ENCODE results near the gene MAP3K2. TPM values are rescaled to one million over a fixed set of nuclear protein-coding genes. Genes with fewer than 3 reads are reported as not detected.
"Not testable (repeated sequence)": the region's sequence is repeated elsewhere in the genome, so short reads cannot be mapped to it uniquely, and the experiment has no call there.

The MAP3K2 gene
- polyA plus RNA-seq, 12 donors: 15.1 to 21.8 (median 18.6) TPM; not detected in 1

DNA sequence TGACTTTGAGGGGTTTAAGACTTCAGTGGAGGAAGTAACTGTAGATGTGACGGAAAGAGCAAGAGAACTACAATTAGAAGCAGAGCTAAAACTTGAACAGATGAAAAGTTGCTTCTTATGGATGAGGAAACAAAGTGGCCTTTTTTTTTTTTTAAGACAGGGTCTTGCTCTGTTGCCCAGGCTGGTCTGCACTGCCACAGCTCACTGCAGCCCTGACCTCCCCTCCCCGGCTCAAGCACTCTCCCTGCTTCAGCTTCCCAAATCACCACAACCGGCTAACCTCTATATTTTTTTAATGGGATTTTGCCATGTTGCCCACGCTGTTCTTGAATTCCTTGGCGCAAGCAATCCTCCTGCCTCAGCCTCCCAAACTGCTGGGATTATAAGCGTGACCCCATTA lies 3.2 kb downstream of the MAP3K2 start:
- no peak for DNase-seq

DNA sequence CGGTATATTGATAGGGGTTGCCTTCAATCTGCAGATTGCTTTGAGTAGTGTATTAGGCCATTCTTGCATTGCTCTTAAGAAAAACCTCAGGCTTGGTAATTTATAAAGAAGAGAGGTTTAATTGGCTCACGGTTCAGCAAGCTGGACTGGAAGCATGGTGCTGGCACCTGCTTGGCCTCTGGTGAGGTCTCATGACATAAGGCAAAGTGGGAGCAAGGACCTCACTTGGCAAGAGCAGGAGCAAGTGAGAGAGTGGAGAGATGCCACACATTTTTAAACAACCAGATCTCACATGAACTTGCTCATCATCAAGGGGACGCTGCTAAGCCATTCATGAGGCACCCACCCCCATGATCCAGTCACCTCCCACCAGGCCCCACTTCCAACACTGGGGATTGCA lies 4.9 kb downstream of the MAP3K2 start:
- DNase-seq: no peak

DNA sequence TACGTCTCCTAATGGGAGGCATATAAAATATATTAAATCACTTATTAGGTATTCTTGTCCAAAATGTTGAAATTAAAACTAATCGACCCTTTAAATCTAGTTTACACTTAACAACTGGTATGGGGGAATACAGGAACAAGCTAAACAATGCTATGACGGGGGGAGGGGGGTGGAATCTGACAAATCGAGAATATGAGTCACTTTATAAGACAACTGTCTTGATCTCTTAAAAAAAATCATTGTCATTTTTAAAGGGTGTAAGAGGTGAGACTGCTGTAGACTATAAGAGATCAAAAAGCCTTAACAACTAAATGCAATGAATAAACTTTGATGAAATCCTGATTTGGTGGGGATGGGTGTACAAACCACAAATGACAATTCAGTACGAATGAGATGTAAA lies 6.0 kb downstream of the MAP3K2 start:
- DNase-seq: no peak

DNA sequence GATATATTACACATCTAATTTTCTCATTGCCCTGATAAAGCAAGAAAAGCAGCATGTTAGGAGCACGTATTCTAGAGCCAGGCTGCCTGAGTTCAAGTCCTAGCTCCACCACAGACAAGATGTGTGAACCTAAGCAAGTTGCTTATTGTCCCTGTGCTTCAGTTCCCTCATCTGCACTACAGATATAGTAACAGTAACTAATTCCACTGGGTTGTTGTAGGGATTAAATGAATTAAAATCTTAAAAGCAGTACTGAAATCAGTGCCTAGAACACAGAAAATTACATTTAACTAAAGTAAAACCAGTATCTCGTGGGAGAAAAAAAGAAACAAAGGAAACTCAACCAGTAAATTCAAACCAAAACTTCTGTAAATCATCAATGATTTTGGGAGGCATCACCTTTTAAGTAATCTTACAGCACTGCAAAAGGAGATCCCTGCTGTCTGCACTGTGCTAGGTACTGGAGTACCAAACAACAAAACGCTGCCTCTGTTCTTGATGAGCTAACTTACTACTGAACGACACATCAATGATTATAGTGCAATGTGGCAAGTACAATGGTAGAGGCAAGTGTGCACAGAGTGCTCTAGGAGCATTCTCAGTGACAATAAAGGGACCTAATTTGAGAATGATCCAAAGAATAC lies 7.9 kb downstream of the MAP3K2 start:
- DNase-seq: no peak

DNA sequence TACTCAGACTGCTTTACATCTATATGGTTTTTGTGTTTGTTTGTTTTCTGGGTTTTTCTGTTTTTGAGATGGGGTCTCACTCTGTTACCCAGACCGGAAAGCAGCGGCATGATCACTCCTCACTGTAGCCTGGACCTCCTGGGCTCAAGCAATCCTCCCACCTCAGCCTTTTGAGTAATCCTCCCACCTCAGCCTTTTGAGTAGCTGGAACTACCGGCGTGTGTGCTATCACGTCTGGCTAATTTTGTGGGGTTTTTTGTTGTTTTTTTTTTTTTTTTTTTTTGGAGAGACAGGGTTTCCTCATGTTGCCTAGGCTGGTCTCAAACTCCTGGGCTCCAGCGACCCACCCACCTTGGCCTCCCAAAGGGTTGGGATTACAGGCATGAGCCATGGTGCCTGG lies 9.1 kb downstream of the MAP3K2 start:
- DNase-seq: no peak

DNA sequence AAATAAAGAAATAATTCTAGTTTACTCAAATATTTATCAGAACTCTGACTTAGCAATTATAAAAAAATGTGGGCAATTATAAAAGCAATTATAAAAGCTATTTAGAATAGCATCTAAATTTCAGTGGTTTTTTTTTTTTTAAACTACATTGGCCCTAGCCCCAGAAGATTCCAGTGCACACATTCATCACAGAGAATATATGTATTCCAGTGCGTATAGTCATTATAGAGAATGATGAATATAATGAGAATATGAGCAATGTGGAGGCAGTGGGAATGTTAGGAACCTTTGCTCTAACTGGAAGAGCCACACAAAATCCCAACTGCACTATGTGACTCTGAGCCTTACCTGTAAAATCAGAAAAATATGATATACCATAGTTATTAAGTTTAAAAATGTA lies 10.5 kb downstream of the MAP3K2 start:
- no peak for DNase-seq

DNA sequence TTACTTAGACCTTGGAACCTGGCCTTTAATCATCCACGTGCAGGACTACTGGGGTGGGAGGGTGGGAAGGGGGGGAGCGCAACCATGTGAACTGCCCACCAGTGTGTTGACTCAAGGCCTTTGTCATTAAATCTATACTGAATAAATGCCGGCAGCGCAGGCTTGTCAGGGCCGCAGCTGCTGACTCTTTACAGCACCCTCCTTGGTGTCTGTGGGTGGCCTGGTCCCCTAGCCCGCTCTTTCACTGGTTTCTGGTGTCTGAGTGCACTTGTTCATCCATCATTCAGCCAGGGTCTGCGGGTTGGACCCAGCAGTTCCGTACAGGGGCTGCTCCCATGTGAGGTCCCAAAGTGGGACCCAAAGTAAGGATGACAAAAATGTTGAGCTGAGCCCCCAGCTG lies 11.5 kb downstream of the MAP3K2 start:
- no peak for DNase-seq

DNA sequence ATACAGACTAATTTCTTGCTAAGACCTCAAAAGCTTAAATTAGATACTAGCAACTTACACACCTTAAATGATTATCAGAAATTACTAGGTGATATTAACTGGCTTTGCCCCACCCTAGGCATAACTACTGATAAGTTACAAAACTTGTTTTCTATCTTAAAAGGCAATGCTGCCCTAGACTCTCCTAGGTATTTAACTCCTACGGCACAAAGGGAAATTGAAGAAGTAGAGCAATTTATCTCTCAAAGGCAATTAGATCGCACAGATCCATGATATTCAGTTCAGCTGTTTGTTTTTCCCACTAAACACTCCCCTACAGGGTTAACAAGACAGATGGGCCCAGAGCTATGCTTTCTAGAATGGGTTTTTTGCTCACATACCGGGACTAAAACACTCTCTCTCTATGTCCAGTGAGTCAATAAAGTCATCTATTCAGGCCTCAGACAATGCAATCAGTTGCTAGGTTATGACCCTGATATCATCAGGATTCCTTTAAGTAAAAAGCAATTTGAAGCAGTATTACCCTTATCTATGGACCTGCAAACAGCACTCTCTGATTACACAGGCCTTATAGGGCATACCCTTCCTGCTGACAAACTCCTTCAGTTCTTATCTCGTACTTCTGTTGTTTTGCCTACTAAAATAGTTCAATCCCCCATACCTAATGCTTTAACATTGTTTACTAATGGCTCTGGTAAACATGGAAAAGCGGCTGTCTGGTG lies 14.3 kb downstream of the MAP3K2 start:
- no peak for DNase-seq

DNA sequence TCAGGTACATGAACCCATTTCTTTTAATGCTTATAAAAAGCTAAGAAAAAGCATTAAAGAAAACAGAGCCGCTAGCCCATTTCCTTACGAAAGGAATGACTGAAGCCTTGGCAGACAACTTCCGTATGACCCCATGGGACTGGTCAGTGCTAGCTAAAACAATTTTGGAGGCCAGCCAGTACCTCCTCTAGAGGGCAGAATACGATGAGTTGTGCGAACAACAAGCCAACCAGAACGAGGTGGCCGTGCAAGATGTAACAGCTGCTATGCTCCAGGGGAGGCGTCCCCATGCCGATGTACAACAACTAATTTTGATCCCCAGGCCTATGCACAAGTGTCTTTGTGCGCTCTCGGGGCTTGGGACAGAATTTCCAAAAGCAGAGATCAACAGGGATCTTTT lies 16.7 kb downstream of the MAP3K2 start:
- DNase-seq: no peak

DNA sequence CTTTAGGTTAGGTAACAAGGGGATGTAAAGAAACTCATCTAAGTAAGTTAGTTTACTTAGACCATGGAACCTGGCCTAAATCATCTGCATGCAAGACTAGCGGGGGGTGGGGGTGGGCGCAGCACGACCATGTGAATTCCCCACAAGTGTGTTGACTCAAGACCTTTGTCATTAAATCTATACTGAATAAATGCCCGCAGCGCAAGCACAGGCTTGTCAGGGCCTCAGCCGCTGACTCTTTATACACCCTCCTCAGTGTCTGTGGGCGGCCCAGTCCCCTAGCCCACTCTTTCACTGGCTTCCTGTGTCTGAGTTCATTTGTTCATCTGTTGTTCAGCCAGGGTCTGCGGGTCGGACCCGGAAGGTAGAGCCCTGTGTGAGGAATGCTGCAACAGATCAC lies 17.8 kb downstream of the MAP3K2 start:
- DNase-seq: no peak

DNA sequence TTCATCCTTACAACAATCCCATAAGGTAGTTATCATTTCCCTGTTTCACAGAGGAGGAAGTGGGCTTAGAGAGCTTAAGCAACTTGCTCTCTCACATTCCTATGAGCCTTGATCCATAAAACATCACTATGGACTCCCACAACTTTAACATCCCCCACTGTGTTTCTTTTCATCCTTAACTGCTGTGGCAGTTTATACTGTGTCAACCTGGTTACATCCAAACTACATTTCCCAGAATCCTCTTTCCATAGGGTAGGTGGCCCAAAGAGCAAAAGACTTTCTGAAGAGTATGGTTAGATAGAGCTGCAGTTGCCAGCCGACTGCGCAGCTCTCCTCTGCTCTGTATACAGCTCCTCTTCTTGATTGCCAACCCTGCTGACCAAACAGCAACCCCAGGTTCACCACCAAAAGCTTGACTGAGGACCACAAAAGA lies 22.5 kb downstream of the MAP3K2 start:
- no peak for DNase-seq

DNA sequence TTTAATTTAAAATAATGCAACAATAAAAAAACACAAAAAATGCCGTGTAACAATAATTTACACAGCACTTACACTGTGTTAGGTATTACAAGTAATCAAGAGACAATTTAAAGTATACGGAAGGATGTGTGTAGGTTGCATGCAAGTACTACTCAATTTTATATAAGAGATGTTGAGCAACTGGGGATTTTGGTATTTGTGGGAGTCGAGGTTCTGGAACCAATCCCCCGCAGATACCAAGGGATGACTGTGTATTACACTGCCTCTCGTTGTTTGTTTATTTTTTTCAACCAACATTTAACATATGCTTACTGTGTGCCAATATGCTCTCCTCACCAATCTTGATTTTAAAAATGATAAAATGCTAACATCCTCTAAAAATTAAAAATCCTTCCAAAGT lies 24.8 kb downstream of the MAP3K2 start:
- DNase-seq: no peak

DNA sequence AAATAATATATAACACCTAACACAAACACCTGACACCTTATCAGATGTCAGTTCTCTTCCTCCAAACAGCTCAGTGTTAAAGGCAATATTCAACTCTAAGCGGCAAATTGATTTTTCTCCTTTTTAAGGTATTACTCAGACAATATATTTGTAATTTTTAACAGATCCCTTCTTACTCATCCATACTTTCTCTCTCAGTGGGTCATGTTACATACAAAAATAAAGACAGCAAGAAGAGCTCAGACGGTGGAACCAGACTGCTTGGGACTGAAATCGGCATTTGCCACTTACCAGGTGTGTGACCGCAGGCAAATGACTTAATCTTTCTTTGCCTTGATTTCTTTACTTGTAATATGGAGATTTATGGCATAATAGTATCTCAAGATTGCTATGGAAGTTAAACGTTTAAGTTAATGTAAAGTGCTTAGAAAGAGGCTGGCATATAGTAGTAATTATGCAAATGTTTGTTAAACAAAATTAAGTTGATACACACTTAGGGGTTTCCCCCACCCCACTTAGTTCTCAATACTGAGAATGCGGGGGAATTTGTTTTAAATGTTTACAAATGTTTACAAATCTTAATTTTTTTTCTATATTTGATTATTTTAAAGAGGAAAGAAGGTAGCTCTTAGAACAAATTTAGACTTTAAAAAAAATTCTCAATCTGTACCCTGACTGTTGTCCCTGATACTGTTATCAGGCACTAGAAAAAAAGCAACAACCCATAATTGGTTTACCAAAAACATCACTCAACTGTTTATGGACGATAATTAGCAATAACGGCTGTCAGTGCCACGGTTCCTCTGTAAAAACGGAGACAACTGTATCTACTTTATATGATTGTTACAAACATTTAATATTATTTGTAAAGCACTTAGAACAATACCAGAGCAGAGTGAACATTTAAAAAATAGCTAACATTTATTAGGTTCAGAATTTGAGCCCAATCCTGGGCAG lies 25.6 kb downstream of the MAP3K2 start:
- no peak for DNase-seq

DNA sequence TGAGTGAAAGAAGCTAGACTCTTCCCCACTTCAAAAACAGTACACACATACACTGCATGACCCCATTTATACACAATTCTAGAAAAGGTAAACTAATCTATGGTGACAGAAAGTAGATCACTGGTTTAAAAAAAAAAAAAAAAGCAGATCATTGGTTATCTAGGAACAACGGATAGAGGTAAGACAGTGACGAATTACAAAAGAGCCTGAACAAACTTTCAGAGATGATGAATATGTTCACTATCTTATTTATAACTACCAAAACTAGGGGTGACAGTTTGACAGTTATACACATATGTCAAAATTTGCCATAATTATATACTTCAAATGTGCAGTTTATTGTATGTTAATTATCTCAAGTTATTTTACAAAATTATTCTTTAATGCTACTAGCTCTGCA lies 27.5 kb downstream of the MAP3K2 start:
- DNase-seq: no peak

DNA sequence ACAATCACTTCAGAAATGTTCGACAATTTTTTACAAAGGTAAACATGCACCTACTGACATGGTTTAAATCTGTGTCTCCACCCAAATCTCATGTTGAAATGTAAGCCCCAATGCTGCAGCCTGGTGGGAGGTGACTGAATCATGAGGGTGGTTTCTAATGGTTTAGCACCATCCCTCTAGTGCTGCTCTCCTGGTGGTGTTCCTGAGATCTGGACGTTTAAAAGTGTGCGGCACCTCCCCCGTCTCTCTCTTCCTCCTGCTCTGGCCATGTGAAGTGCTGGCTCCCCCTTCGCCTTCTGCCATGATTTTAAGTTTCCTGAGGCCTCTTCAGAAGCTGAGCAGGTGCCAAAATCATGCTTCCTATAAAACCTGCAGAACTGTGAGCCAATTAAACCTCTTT lies 28.3 kb downstream of the MAP3K2 start:
- DNase-seq: no peak

DNA sequence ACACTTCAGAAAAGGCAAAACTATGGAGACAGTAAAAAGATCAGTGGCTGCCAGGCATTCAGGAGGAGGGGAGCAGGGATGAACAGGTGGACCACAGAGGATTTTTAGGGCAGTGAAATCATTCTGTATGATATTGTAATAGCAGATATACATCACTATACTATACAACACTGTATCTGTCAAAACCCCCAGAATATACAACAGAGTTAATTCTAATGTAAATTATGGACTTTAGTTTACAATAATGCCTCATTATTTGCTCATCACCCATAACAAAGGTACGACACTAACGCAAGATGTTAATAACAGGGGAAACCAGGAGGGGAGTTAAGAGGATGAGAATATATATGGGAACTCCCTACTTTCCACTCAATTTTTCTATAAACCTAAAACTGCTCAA lies 28.8 kb downstream of the MAP3K2 start:
- DNase-seq: no peak

DNA sequence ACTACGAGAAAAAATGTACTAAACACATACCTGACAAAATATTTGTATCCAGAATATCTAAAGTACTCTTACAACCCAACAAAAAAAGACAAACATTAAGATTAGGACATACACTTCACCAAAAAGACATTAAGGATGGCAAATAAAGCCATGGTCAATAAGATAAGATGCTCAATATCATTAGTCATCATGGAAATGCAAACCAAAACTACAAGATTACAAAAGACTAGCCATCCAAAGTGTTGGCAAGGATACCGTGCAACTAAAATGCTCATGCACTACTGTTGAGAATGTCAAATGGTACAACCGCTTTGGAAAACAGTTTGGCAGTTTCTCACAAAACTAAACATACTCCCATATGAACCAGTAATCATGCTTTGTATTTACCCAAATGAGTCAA lies 29.7 kb downstream of the MAP3K2 start:
- DNase-seq: no peak

DNA sequence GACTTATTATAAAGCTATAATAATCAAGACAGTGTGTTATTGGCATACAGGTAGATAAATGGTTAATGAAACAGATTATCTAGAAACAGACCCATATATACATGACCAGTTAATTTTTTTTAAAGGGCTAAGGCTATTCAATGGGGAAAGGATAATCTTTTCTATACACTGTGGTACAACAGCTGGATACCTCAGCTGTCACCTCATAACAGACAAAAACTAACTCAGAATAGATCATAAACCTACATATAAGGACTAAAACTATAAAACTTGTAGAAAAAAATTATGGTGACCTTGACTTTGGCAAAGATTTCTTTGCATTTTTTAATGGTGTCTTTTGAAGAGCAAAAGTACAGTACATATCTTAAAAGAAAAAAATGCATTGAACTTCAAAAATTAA lies 30.2 kb downstream of the MAP3K2 start:
- no peak for DNase-seq

DNA sequence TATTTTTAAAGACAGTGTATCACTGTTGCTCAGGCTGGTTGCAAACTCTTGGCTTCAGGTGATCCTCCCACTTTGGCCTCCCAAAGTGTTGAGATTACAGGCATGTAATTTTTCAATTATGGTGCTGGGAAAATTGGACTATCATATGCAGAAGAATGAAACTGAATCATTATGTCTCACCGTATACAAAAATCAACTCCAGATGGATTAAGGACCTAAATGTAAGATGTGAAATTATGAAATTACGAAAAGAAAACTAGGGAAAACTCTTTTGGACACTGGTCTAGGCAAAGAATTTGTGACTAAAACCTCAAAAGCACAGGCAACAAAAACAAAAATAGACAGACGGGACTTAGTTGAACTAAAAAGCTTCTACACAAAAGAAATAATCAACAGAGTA lies 31.2 kb downstream of the MAP3K2 start:
- no peak for DNase-seq

DNA sequence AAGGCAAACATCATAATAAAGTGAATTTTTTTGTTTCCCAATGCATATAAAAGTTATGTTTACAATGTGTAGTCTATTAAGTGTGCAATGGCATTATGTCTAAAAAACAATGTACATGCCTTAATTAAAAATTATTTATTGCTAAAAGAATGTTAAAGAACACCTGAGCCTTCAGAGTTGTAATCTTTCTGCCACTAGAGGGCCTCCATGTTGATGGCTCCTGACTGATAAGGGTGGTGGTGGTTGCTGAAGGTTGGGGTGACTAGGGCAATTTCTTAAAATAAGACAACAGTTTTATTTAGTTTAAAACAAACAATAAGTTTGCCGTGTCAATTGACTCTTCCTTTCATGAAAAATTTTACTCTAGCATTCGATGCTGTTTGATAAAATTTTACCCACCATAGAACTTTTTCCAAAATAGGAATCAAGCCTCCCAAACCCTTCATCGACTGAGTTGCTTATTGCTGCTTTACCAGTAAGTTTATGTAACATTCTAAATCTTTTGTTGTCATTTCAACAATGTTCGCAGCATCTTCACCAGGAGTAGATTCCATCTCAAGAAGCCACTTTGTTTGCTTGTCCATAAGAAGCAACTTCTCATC lies 32.3 kb downstream of the MAP3K2 start:
- DNase-seq: no peak

DNA sequence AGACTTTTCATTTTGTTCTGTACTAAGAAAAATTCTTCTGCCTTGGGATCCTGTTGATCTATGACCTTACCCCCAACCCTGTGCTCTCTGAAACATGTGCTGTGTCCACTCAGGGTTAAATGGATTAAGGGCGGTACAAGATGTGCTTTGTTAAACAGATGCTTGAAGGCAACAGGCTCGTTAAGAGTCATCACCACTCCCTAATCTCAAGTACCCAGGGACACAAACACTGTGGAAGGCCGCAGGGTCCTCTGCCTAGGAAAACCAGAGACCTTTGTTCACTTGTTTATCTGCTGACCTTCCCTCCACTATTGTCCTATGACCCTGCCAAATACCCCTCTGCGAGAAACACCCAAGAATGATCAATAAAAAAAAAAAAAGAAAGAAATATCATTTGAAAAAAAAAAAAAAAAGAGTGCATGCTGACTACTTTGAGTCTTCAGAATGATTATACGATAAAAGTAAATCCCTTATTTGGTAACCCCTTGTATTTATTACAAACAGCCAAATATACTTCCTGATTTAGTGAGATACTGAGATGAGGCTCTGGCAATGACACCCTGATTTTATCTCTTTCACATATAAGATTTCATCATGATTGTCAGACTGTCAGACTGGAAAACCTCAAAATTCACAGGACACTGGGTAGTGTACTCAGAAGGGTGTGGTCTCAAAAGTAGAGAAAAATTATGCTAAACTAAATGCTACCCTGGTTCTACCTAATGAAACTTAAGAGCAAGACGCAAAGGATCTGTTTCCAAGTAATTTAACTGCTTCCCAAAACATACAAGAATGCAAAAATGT lies 33.7 kb downstream of the MAP3K2 start:
- not testable (repeated sequence) for DNase-seq
